GM19099 (cell line): Measurements from ENCODE around the gene PKN3.
A peak's percentile ranks its signal among the peaks of the same experiment; 100 is the strongest.

Source experiments
- POLR2A ChIP-seq: IDR thresholded peaks from 3 replicates; pipeline ENCODE4 v1.6.1; 2011; ENCODE audit warnings: low read depth; ENCODE audit not compliant: insufficient read length; ENCODE audit errors: extremely low read depth

The PKN3 gene

GRCh38 chr9:128702445-128702948, at the start of gene PKN3:
PKN3 (plus strand) TSS chr9:128702503; CDS start chr9:128702916, 413 bp downstream.
- TF ChIP-seq POLR2A = peak; percentile 58

GRCh38 chr9:128653908-128654307, 48.4 kb upstream of the PKN3 start:
- no peak for TF ChIP-seq POLR2A

GRCh38 chr9:128654481-128654880, 47.8 kb upstream of the PKN3 start:
- no peak for TF ChIP-seq POLR2A

GRCh38 chr9:128656416-128657343, 45.6 kb upstream of the PKN3 start, which contains the start of gene DYNC2I2:
DYNC2I2 (minus strand) TSS chr9:128656847; CDS start chr9:128656726, 121 bp downstream.
- peak; percentile 79 for TF ChIP-seq POLR2A

- TF ChIP-seq POLR2A = no peak
Observed at GRCh38 chr9:128657344-128657704, 45.0 kb upstream of the PKN3 start.

- no peak for TF ChIP-seq POLR2A
Observed at GRCh38 chr9:128657796-128658195, 44.5 kb upstream of the PKN3 start.

GRCh38 chr9:128669786-128670185, 32.5 kb upstream of the PKN3 start:
- no peak for TF ChIP-seq POLR2A

GRCh38 chr9:128675382-128675781, 26.9 kb upstream of the PKN3 start:
- no peak for TF ChIP-seq POLR2A

- TF ChIP-seq POLR2A = no peak
Observed at GRCh38 chr9:128677794-128678193, 24.5 kb upstream of the PKN3 start.

GRCh38 chr9:128683340-128684064, 18.8 kb upstream of the PKN3 start:
- TF ChIP-seq POLR2A = peak; percentile 80

GRCh38 chr9:128684065-128684324, 18.3 kb upstream of the PKN3 start:
- peak; percentile 40 for TF ChIP-seq POLR2A

GRCh38 chr9:128684325-128685199, 17.7 kb upstream of the PKN3 start:
- TF ChIP-seq POLR2A = peak; percentile 95

- TF ChIP-seq POLR2A = no peak
Observed at GRCh38 chr9:128685636-128686489, 16.4 kb upstream of the PKN3 start.

GRCh38 chr9:128687453-128687852, 14.8 kb upstream of the PKN3 start:
- no peak for TF ChIP-seq POLR2A
